ENCODE data around the gene MIPEP.

MIPEP gene

DNA sequence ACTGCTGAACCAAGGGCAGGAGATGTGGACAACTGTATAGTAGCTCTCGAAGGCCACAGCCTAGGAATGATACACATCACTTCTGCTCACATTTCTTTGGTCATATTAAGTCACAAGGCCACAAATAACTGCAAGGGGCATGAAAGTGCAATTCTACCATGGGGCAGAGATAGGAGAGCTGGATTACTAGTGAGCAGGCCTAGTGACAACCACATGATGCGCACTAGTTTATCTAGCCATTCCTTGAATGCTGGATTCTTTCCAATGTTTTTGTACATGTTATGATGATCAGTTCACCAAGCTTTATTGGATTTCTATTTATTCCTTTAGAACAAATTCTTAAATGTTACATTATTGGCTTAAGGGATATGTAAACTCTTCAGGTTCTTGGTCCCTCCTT, 100.7 kb downstream of the MIPEP start:
- TF ChIP-seq POLR2A (IDR thresholded peaks at IDR 0.05; ENCODE audit: extremely low read depth, insufficient read length) (no peak), MYC (IDR thresholded peaks at IDR 0.05; ENCODE audit: low read depth, low read length) (no peak), MAX (IDR thresholded peaks at IDR 0.05; ENCODE audit: low read depth, low read length) (no peak)
- TF ChIP-seq, protein P1, sequence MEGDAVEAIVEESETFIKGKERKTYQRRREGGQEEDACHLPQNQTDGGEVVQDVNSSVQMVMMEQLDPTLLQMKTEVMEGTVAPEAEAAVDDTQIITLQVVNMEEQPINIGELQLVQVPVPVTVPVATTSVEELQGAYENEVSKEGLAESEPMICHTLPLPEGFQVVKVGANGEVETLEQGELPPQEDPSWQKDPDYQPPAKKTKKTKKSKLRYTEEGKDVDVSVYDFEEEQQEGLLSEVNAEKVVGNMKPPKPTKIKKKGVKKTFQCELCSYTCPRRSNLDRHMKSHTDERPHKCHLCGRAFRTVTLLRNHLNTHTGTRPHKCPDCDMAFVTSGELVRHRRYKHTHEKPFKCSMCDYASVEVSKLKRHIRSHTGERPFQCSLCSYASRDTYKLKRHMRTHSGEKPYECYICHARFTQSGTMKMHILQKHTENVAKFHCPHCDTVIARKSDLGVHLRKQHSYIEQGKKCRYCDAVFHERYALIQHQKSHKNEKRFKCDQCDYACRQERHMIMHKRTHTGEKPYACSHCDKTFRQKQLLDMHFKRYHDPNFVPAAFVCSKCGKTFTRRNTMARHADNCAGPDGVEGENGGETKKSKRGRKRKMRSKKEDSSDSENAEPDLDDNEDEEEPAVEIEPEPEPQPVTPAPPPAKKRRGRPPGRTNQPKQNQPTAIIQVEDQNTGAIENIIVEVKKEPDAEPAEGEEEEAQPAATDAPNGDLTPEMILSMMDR (IDR thresholded peaks at IDR 0.05; ENCODE audit: low read depth, low read length), result no peak

DNA sequence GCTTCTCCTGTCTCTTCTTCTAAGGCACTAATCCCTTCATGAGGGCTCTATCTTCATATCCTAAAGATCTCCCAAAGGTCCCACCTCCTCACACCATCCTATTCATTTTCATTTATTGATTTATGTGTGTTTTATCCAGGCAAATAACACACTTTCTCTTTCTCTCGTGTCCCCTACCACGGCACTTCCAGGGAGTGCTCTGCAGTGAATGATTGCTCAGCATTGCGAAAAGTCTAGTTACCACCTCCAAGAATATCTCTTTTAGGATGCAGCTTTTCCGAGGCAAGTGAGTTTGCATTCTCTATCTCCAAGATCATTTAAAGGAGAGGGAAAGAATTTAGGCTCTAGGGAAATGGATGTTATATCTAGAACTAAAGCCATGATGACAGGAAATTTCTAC, 101.7 kb downstream of the MIPEP start:
- TF ChIP-seq MAX (IDR thresholded peaks at IDR 0.05; ENCODE audit: low read depth, low read length) (no peak), MYC (IDR thresholded peaks at IDR 0.05; ENCODE audit: low read depth, low read length) (no peak), POLR2A (IDR thresholded peaks at IDR 0.05; ENCODE audit: extremely low read depth, insufficient read length) (no peak)
- TF ChIP-seq, protein P1 (IDR thresholded peaks at IDR 0.05; ENCODE audit: low read depth, low read length), result no peak
- no peak for DNase-seq (ENCODE audit: low read depth)
- no peak overlapping the region for H3K4me3 ChIP-seq (ENCODE audit: low read depth, low read length)

More for the DNA sequence above, 100.7 kb downstream of the MIPEP start:
- H3K4me3 ChIP-seq (ENCODE audit: low read depth, low read length), result no peak overlapping the region
- DNase-seq (ENCODE audit: low read depth), result no peak

- no peak overlapping the region for H3K4me3 ChIP-seq (ENCODE audit: low read depth, low read length)
- TF ChIP-seq MAX (IDR thresholded peaks at IDR 0.05; ENCODE audit: low read depth, low read length) (no peak), POLR2A (IDR thresholded peaks at IDR 0.05; ENCODE audit: extremely low read depth, insufficient read length) (no peak), MYC (IDR thresholded peaks at IDR 0.05; ENCODE audit: low read depth, low read length) (no peak)
- TF ChIP-seq, protein P1 (IDR thresholded peaks at IDR 0.05; ENCODE audit: low read depth, low read length), result no peak
- DNase-seq (ENCODE audit: low read depth), result no peak
Measured at GRCh38 chr13:23786607-23787006, 102.6 kb downstream of the MIPEP start.

DNA sequence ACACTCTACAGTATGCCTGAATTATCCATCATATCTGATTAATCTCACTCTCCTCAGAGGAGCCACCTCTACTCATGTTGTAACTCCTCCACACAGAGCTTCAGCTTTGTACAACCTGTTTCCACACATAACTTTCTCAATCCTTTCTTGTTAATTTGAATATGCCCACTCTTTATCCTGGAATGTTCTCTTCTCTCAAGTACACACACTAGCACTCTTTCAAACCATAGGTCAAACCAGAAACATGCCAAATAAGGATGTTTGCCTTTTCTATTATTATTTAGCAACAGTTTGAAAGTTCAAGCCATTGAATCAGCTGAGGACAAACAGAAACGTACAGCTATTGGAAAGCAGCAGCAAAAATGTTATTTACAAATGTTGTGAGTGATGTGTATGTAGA, 110.3 kb downstream of the MIPEP start:
- TF ChIP-seq, protein P1 (IDR thresholded peaks at IDR 0.05; ENCODE audit: low read depth, low read length), result no peak
- TF ChIP-seq POLR2A (IDR thresholded peaks at IDR 0.05; ENCODE audit: extremely low read depth, insufficient read length) (no peak), MYC (IDR thresholded peaks at IDR 0.05; ENCODE audit: low read depth, low read length) (no peak), MAX (IDR thresholded peaks at IDR 0.05; ENCODE audit: low read depth, low read length) (no peak)
- no peak overlapping the region for H3K4me3 ChIP-seq (ENCODE audit: low read depth, low read length)
- no peak for DNase-seq (ENCODE audit: low read depth)

GRCh38 chr13:23778002-23778652, 111.1 kb downstream of the MIPEP start:
- DNase-seq (ENCODE audit: low read depth), result no peak
- TF ChIP-seq MYC (IDR thresholded peaks at IDR 0.05; ENCODE audit: low read depth, low read length) (no peak), MAX (IDR thresholded peaks at IDR 0.05; ENCODE audit: low read depth, low read length) (no peak), POLR2A (IDR thresholded peaks at IDR 0.05; ENCODE audit: extremely low read depth, insufficient read length) (no peak)
- TF ChIP-seq, protein P1 (IDR thresholded peaks at IDR 0.05; ENCODE audit: low read depth, low read length), result no peak

More at GRCh38 chr13:23778002-23778652, 111.1 kb downstream of the MIPEP start:
- no peak overlapping the region for H3K4me3 ChIP-seq (ENCODE audit: low read depth, low read length)
